Gastrocnemius medialis (tissue), 4 donors: ENCODE results near the gene SERTAD2.

Experiments used
- CTCF ChIP-seq, 5 experiments: fragments of 450-650 bp in 3 of 5; fragments of 200-600 bp in 2 of 5; sonication (generic) in 2 of 5; IDR thresholded peaks in 4 of 5; conservative IDR thresholded peaks in 1 of 5; 1 replicate in 4 of 5; 2 replicates in 1 of 5; pipeline ENCODE4 v1.5.1; 2016 to 2019; ENCODE audit warnings: antibody characterized with exemption in 5 of 5, mild to moderate bottlenecking in 3 of 5, moderate library complexity in 3 of 5
- POLR2A ChIP-seq, 2 donors: fragments of 450-650 bp; IDR thresholded peaks; one replicate each; pipeline ENCODE4 v1.6.1; 2017; ENCODE audit warnings: antibody characterized with exemption in 2 of 2, mild to moderate bottlenecking in 2 of 2, moderate library complexity in 2 of 2

- no peak for TF ChIP-seq POLR2A (IDR thresholded peaks at IDR 0.05)
- TF ChIP-seq CTCF (IDR thresholded peaks at IDR 0.05 in 4 of 5, conservative IDR thresholded peaks at IDR 0.05 in 1 of 5) = no peak
These were observed 52.5 kb downstream of the SERTAD2 start for GRCh38 chr2:64601034-64601754.
